Thoracic aorta (tissue), 2 donors: ENCODE data around the gene GSDME. TPM values are rescaled to one million over a fixed set of nuclear protein-coding genes. Genes with fewer than 3 reads are reported as not detected.

Source experiments
- ATAC-seq: fragments of 150-250 bp; one replicate; pipeline ENCODE4 v1.8.0; 2017; ENCODE audit warnings: low read depth; ENCODE audit not compliant: insufficient number of reproducible peaks, low FRiP score
- DNase-seq: peaks from one replicate; pipeline ENCODE4 v3.0.0-alpha.2; 2020; ENCODE audit warnings: low spot score
- H3K27ac ChIP-seq, 2 donors: fragments of 200-600 bp; sonication (generic); 1 replicate in 1 of 2; 2 replicates in 1 of 2; pipeline ENCODE4 v1.5.1; 2016; ENCODE audit warnings: mild to moderate bottlenecking in 2 of 2, moderate library complexity in 2 of 2
- H3K27me3 ChIP-seq: fragments of 200-600 bp; sonication (generic); replicated peaks from 2 replicates; pipeline ENCODE4 v1.6.0; 2016; ENCODE audit warnings: mild to moderate bottlenecking; ENCODE audit not compliant: insufficient read depth
- H3K36me3 ChIP-seq: fragments of 200-600 bp; sonication (generic); one replicate; pipeline ENCODE4 v1.5.1; 2016
- H3K4me1 ChIP-seq, 2 donors: fragments of 200-600 bp; sonication (generic); 1 replicate in 1 of 2; 2 replicates in 1 of 2; pipeline versions ENCODE4 v1.5.1 to v1.6.0; 2016; ENCODE audit warnings: low read depth in 2 of 2, mild to moderate bottlenecking in 1 of 2; ENCODE audit not compliant: control insufficient read depth in 1 of 2
- H3K4me3 ChIP-seq: fragments of 200-600 bp; sonication (generic); 2 replicates; pipeline ENCODE4 v1.5.1; 2016; ENCODE audit warnings: mild to moderate bottlenecking
- H3K9me3 ChIP-seq: fragments of 200-600 bp; sonication (generic); 2 replicates; pipeline ENCODE4 v1.5.1; 2016
- CTCF ChIP-seq: fragments of 200-600 bp; sonication (generic); IDR thresholded peaks from one replicate; pipeline ENCODE4 v1.5.1; 2019; ENCODE audit warnings: antibody characterized with exemption
- total RNA-seq, 2 donors: library from RNA; depleted of rRNA; stranded (reverse); fragments of >200 nt; gene quantifications; one replicate each; pipeline versions ENCODE4 v1.1.0 to v1.2.3, GENCODE V29; 2016

The GSDME gene
- total RNA-seq, 2 donors from 2014 or later = 7.3 to 21.7 TPM

- ATAC-seq (no peak), DNase-seq (no peak)
- Histone ChIP-seq H3K27me3 (no peaks in the 10 kb centered on the region), H3K9me3 (no peaks in the 10 kb centered on the region), H3K36me3 (no peaks in the 10 kb centered on the region), H3K4me3 (no peak overlapping the region), H3K4me1 (no peaks in the 10 kb centered on the region), H3K27ac (no peak overlapping the region)
- no peak for TF ChIP-seq CTCF
Observed at GRCh38 chr7:24722386-24723177, 34.7 kb downstream of the GSDME start.

- Histone ChIP-seq H3K27me3 (no peaks in the 10 kb centered on the region), H3K9me3 (no peaks in the 10 kb centered on the region), H3K4me1 (no peaks in the 10 kb centered on the region), H3K4me3 (no peak overlapping the region), H3K36me3 (peaks cover 3% of the 10 kb centered on the region), H3K27ac (no peak overlapping the region)
- ATAC-seq (no peak), DNase-seq (no peak)
- no peak for TF ChIP-seq CTCF
Observed at GRCh38 chr7:24721481-24722001, 35.7 kb downstream of the GSDME start.

- no peaks in the 10 kb centered on the region for H3K9me3 ChIP-seq
- H3K4me3 ChIP-seq = no peak overlapping the region
- peaks cover 8% of the 10 kb centered on the region for H3K36me3 ChIP-seq
- no peak overlapping the region for H3K27ac ChIP-seq
- no peak for TF ChIP-seq CTCF
- DNase-seq = no peak
- H3K4me1 ChIP-seq = no peaks in the 10 kb centered on the region
- H3K27me3 ChIP-seq = no peaks in the 10 kb centered on the region
- ATAC-seq = no peak
Observed at GRCh38 chr7:24720283-24720682, 37.0 kb downstream of the GSDME start.

- ATAC-seq = no peak
- no peak for DNase-seq
- TF ChIP-seq CTCF = no peak
- Histone ChIP-seq H3K4me1 (no peaks in the 10 kb centered on the region), H3K27me3 (no peaks in the 10 kb centered on the region), H3K36me3 (peaks cover 8% of the 10 kb centered on the region), H3K27ac (no peak overlapping the region), H3K4me3 (no peak overlapping the region), H3K9me3 (no peaks in the 10 kb centered on the region)
Observed at GRCh38 chr7:24718977-24719491, 38.2 kb downstream of the GSDME start.

- no peak overlapping the region for H3K27ac ChIP-seq
- no peak for TF ChIP-seq CTCF
- ATAC-seq (no peak), DNase-seq (no peak)
- H3K36me3 ChIP-seq = peaks cover 8% of the 10 kb centered on the region
- H3K4me3 ChIP-seq = no peak overlapping the region
- H3K27me3 ChIP-seq = no peaks in the 10 kb centered on the region
- no peaks in the 10 kb centered on the region for H3K4me1 ChIP-seq
- H3K9me3 ChIP-seq = no peaks in the 10 kb centered on the region
Observed at GRCh38 chr7:24718431-24718831, 38.8 kb downstream of the GSDME start.
